NB4 (cell line): ENCODE measurements around the gene SPATA20.

ENCODE experiments used
- DNase-seq: peaks from one replicate; pipeline ENCODE4 v3.0.0; 2010; ENCODE audit warnings: low read depth
- H3K4me3 ChIP-seq: one replicate; pipeline ENCODE4 v1.5.1; 2011; ENCODE audit warnings: mild to moderate bottlenecking, low read depth, low read length, moderate library complexity
- MYC ChIP-seq: IDR thresholded peaks from 2 replicates; pipeline ENCODE4 v1.6.1; 2011; ENCODE audit warnings: low read depth, low read length
- POLR2A ChIP-seq: IDR thresholded peaks from 2 replicates; pipeline ENCODE4 v1.6.1; 2011; ENCODE audit warnings: mild to moderate bottlenecking; ENCODE audit not compliant: insufficient read length; ENCODE audit errors: extremely low read depth
- TF ChIP-seq, protein P1 (sequence below): IDR thresholded peaks from 2 replicates; pipeline ENCODE4 v1.6.1; 2011; ENCODE audit warnings: low read depth, low read length
- TF ChIP-seq, protein P2 (sequence below): IDR thresholded peaks from one replicate; pipeline ENCODE4 v1.5.1; 2012; ENCODE audit warnings: low read depth, low read length

The SPATA20 gene

DNA sequence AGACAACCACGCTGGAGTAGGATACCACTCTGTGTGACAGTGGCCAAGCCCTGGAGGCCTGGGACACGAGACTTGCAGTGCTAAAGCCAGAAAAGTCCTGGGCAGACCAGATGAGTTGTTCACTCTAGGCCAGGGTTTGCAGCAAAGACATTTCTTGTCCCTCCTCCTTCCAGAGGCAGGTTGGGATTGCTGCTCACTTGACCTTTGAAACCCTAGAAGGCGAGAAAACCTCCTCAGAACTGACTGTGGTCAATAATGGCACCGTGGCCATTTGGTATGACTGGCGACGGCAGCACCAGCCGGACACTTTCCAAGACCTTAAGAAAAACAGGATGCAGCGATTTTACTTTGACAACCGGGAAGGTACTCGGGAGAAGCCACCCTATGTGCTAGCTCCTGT is 24.2 kb upstream of the SPATA20 start:
- TF ChIP-seq, protein P1, sequence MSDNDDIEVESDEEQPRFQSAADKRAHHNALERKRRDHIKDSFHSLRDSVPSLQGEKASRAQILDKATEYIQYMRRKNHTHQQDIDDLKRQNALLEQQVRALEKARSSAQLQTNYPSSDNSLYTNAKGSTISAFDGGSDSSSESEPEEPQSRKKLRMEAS: no peak
- TF ChIP-seq MYC (no peak), POLR2A (no peak)
- TF ChIP-seq, protein P2, sequence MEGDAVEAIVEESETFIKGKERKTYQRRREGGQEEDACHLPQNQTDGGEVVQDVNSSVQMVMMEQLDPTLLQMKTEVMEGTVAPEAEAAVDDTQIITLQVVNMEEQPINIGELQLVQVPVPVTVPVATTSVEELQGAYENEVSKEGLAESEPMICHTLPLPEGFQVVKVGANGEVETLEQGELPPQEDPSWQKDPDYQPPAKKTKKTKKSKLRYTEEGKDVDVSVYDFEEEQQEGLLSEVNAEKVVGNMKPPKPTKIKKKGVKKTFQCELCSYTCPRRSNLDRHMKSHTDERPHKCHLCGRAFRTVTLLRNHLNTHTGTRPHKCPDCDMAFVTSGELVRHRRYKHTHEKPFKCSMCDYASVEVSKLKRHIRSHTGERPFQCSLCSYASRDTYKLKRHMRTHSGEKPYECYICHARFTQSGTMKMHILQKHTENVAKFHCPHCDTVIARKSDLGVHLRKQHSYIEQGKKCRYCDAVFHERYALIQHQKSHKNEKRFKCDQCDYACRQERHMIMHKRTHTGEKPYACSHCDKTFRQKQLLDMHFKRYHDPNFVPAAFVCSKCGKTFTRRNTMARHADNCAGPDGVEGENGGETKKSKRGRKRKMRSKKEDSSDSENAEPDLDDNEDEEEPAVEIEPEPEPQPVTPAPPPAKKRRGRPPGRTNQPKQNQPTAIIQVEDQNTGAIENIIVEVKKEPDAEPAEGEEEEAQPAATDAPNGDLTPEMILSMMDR: no peak
- DNase-seq: no peak

DNA sequence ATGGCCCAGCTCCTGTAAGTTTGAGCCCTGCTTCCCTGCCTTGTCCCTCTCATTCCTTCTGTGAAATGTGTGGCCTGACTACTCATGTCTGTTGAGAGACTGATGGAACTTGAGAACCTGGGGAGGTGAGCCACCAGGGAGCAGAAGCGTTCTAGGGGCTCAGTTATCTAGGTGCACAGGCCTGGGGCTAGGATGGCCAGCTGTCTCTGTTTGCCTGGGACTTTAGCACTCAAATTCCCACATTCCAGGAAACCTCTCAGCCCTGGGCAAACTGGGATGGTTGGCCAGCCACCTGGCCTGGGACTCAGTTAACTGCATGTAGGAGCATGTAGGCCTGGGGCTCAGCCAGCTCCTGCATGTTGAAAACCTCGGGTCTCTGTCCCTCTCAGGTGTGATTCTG is 23.8 kb upstream of the SPATA20 start:
- no peak for DNase-seq
- TF ChIP-seq, protein P2: no peak
- no peak for TF ChIP-seq MYC
- TF ChIP-seq, protein P1: no peak
- no peak for TF ChIP-seq POLR2A

More for the DNA sequence above, 24.2 kb upstream of the SPATA20 start:
- H3K4me3 ChIP-seq: no peak overlapping the region

DNA sequence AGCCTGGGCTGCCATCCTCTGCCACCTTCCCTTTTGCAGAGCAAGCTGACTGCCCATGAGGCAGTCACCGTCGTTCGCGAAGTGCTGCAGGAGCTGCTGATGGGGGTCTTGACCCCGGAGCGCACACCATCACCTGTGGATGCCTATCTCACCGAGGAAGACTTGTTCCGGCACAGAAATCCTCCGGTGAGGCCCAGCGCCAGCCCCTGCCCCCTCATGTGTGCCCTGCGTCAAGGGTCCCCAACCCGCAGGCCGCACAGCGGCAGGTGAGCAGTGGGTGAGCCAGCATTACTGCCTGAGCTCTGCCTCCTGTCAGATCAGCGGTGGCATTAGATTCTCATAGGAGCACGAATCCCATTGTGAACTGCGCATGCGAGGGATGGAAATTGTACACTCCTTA is 22.1 kb upstream of the SPATA20 start:
- no peak for DNase-seq
- no peak overlapping the region for H3K4me3 ChIP-seq
- TF ChIP-seq, protein P1: no peak

More for the DNA sequence above, 23.8 kb upstream of the SPATA20 start:
- H3K4me3 ChIP-seq: no peak overlapping the region

DNA sequence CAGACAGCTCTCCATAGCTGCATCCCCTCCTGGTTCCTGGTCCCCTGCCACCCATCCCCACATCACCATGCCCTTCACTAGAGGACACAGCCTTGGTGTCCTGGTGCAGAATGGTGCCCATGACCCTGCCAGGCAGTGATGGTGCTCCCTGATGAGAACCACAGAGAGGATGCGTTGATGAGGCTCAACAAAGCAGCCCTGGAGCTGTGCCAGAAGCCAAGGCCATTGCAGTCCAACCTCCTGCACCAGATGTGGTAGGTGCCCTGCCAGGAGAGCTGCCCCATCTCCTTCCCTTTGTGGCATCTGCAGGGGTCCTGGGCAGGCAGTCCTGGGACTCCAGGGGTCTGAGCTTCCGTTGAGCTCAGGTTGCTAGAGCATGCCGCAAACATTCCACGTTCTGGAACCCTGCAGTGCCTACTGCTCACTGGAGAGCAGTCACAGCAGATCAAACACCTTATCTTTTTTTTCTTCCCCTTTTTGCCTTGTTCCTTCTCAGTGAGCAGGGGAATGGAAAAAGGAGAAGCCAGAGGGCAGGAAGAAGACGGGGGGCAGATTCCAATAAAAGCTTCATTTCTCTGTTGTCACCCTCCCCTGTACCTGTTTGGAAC is 19.7 kb upstream of the SPATA20 start:
- no peak overlapping the region for H3K4me3 ChIP-seq
- TF ChIP-seq MYC: no peak
- TF ChIP-seq POLR2A: no peak
- TF ChIP-seq, protein P2: no peak
- TF ChIP-seq, protein P1: no peak
- DNase-seq: no peak

DNA sequence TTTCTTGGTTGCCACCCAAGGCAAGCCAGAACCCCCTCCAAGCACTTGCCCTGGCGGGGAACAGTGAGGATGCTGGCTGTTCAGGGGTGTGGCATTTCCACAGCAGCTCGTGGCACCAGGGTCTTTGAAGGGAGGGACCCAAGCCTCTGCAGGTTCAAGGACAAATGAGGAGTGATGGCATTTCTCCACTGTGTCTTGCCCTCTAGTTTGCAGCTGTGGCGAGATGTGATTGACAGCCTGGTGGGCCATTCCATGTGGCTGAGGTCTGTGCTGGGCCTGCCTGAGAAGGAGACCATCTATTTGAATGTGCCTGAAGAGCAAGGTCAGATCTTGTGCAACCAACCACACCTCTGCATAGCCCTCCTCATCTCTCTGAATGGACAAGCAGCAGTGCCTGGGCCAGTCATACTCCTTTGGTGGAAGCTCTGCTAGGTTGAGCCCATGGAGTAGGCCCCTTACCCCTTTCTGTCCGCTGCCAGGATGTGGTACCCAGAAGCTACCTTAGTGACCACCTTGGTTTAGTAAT is 19.0 kb upstream of the SPATA20 start:
- H3K4me3 ChIP-seq: no peak overlapping the region
- DNase-seq: no peak
- TF ChIP-seq POLR2A: no peak
- TF ChIP-seq, protein P1: no peak
- no peak for TF ChIP-seq MYC
- TF ChIP-seq, protein P2: no peak

DNA sequence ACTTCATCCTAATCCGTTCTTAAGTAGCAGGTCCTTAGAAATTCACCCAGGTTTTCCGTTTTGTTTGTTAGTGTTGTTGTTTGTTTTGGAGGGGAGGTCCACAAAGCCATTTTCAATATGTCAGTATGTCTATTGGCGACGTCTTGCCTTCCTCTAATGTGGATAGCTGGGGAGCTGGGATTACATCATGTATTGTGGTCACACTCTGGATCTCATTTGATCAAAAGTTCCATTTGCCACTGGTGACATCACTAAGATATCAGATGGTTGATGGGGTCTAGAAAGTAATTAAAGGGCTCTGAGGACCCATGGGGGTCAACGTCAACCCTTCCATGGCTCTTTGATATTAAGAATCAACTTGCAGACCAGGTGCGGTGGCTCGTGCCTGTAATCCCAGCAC is 17.1 kb upstream of the SPATA20 start:
- DNase-seq: no peak
- TF ChIP-seq, protein P2: no peak
- TF ChIP-seq, protein P1: no peak
- TF ChIP-seq MYC (no peak), POLR2A (no peak)
- H3K4me3 ChIP-seq: no peak overlapping the region
